Measurements from ENCODE around the gene PLXNA2. TPM values are rescaled to one million over a fixed set of nuclear protein-coding genes. Genes with fewer than 3 reads are reported as not detected.
A peak's percentile ranks its signal among the peaks of the same experiment; 100 is the strongest.

PLXNA2 gene
- total RNA-seq, 1 donor from 2014 or later: 1.7 TPM

- Mint-ChIP-seq H3K27ac (no peak overlapping the region), H3K4me1 (peaks cover 75% of the 10 kb centered on the region), H3K27me3 (ENCODE audit: insufficient read depth, low read depth) (peaks cover 6% of the 10 kb centered on the region), H3K36me3 (peaks cover 14% of the 10 kb centered on the region), H3K4me3 (no peak overlapping the region), H3K9me3 (peaks cover 2% of the 10 kb centered on the region)
- H3K9ac ChIP-seq: no peak overlapping the region
- peaks cover 6% of the 10 kb centered on the region for H3K27me3 ChIP-seq
- TF ChIP-seq EZH2phosphoT487 (IDR thresholded peaks at IDR 0.05) (no peak), CTCF (IDR thresholded peaks at IDR 0.05) (no peak), EZH2 (IDR thresholded peaks at IDR 0.05) (no peak)
- H3K4me2 ChIP-seq: no peak overlapping the region
- H3K9me3 ChIP-seq (ENCODE audit: low read depth): no peaks in the 10 kb centered on the region
- no peaks in the 10 kb centered on the region for H4K20me1 ChIP-seq (ENCODE audit: low read depth)
- peaks cover 47% of the 10 kb centered on the region for H3K4me1 ChIP-seq
- H3K79me2 ChIP-seq (ENCODE audit: low read depth): no peaks in the 10 kb centered on the region
- no peaks in the 10 kb centered on the region for H3K36me3 ChIP-seq
- DNase-seq (ENCODE audit: low spot score): no peak
- no peak overlapping the region for H3K4me3 ChIP-seq
- peaks cover 33% of the 10 kb centered on the region for H3F3A ChIP-seq (ENCODE audit: low read depth)
- no peak overlapping the region for H2AFZ ChIP-seq (replicated peaks)
- H3K27ac ChIP-seq: no peak overlapping the region
These were observed 165.0 kb downstream of the PLXNA2 start for GRCh38 chr1:208079161-208079560.

- Mint-ChIP-seq H3K36me3 (peaks cover 17% of the 10 kb centered on the region), H3K27ac (no peak overlapping the region), H3K27me3 (ENCODE audit: insufficient read depth, low read depth) (peaks cover 6% of the 10 kb centered on the region), H3K4me3 (no peak overlapping the region), H3K9me3 (peaks cover 2% of the 10 kb centered on the region), H3K4me1 (peaks cover 73% of the 10 kb centered on the region)
- no peak overlapping the region for H3K27ac ChIP-seq
- no peaks in the 10 kb centered on the region for H4K20me1 ChIP-seq (ENCODE audit: low read depth)
- H2AFZ ChIP-seq (replicated peaks): no peak overlapping the region
- no peak for TF ChIP-seq CTCF (IDR thresholded peaks at IDR 0.05)
- TF ChIP-seq EZH2 (IDR thresholded peaks at IDR 0.05): no peak
- no peak for TF ChIP-seq EZH2phosphoT487 (IDR thresholded peaks at IDR 0.05)
- no peak for DNase-seq (ENCODE audit: low spot score)
- H3K9ac ChIP-seq: no peak overlapping the region
- no peaks in the 10 kb centered on the region for H3K79me2 ChIP-seq (ENCODE audit: low read depth)
- peaks cover 33% of the 10 kb centered on the region for H3F3A ChIP-seq (ENCODE audit: low read depth)
- H3K4me1 ChIP-seq: peaks cover 46% of the 10 kb centered on the region
- no peaks in the 10 kb centered on the region for H3K9me3 ChIP-seq (ENCODE audit: low read depth)
- H3K4me2 ChIP-seq: no peak overlapping the region
- H3K27me3 ChIP-seq: peaks cover 6% of the 10 kb centered on the region
- H3K4me3 ChIP-seq: no peak overlapping the region
- H3K36me3 ChIP-seq: no peaks in the 10 kb centered on the region
These were observed 165.4 kb downstream of the PLXNA2 start for GRCh38 chr1:208078752-208079151.

- Histone ChIP-seq H3K79me2 (ENCODE audit: low read depth) (no peaks in the 10 kb centered on the region), H3K36me3 (no peaks in the 10 kb centered on the region), H2AFZ (replicated peaks) (peak overlapping the region; percentile 63), H3F3A (ENCODE audit: low read depth) (peaks cover 28% of the 10 kb centered on the region), H3K9ac (no peak overlapping the region), H3K27ac (no peak overlapping the region), H3K4me1 (peaks cover 33% of the 10 kb centered on the region), H3K9me3 (ENCODE audit: low read depth) (no peaks in the 10 kb centered on the region), H3K4me3 (no peak overlapping the region), H3K27me3 (peaks cover 6% of the 10 kb centered on the region), H4K20me1 (ENCODE audit: low read depth) (no peaks in the 10 kb centered on the region), H3K4me2 (peak overlapping the region; percentile 71)
- DNase-seq (ENCODE audit: low spot score): peak; percentile 47
- Mint-ChIP-seq H3K36me3 (peaks cover 20% of the 10 kb centered on the region), H3K4me3 (peak overlapping the region; percentile 58), H3K27me3 (ENCODE audit: insufficient read depth, low read depth) (peaks cover 6% of the 10 kb centered on the region), H3K27ac (peak overlapping the region; percentile 31), H3K4me1 (peaks cover 65% of the 10 kb centered on the region), H3K9me3 (peaks cover 2% of the 10 kb centered on the region)
- TF ChIP-seq EZH2phosphoT487 (IDR thresholded peaks at IDR 0.05): no peak
- TF ChIP-seq EZH2 (IDR thresholded peaks at IDR 0.05): no peak
- TF ChIP-seq CTCF (IDR thresholded peaks at IDR 0.05): no peak
These were observed 166.7 kb downstream of the PLXNA2 start for GRCh38 chr1:208077232-208078075.
